Bronchial epithelial cell (primary cell): ENCODE results near the gene EMX1. TPM values are rescaled to one million over a fixed set of nuclear protein-coding genes. Genes with fewer than 3 reads are reported as not detected.

Experiments
- DNase-seq: peaks from one replicate; pipeline ENCODE4 v3.0.0-alpha.2; 2010; ENCODE audit warnings: low read depth
- FAIRE-seq: peaks from 2 replicates; lab custom pipeline; 2011; peaks lifted over from hg19 to GRCh38; lab: Jason Lieb, UNC
- H3K27me3 ChIP-seq: 2 replicates; pipeline ENCODE4 v1.5.1; 2011; ENCODE audit warnings: low read length; ENCODE audit not compliant: control insufficient read depth, insufficient read depth
- H3K36me3 ChIP-seq: 2 replicates; pipeline ENCODE4 v1.5.1; 2011; ENCODE audit warnings: low read length; ENCODE audit not compliant: control insufficient read depth, insufficient read depth
- H3K4me3 ChIP-seq: 2 replicates; pipeline ENCODE4 v1.5.1; 2011; ENCODE audit warnings: mild to moderate bottlenecking, low read depth, low read length, control low read depth
- total RNA-seq: library from RNA; depleted of rRNA; stranded (reverse); fragments of >200 nt; gene quantifications from 2 replicates; pipeline ENCODE4 v1.2.1, GENCODE V29; 2014
- TF ChIP-seq, protein P1 (sequence below): IDR thresholded peaks from 2 replicates; pipeline ENCODE4 v1.5.1; 2011; ENCODE audit warnings: mild to moderate bottlenecking, moderate library complexity, low read length, control low read depth, inconsistent platforms; ENCODE audit not compliant: insufficient read depth, severe bottlenecking

Gene EMX1
- total RNA-seq, 1 donor from 2014 or later = 0.26 TPM

DNA sequence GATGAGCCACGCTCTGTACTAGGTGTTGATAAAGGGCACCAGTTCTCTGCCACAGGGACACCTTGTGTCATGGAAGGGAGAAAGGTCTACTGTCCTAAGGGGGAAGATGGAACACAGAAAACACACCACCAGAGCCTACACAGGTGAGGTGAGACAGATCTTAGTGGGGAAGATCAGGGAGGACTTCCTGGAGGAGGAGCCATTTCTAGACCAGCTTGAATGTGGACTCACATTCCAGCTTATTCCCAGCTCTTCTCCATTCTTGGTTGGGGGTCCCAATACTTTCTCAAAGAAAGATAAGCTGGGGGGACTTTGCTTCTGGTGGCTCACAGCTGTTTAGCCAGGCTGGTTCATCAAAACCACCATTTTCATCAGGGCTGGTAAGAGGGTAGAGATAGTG lies 36.2 kb downstream of the EMX1 start:
- no peaks in the 10 kb centered on the region for H3K36me3 ChIP-seq
- TF ChIP-seq, protein P1, sequence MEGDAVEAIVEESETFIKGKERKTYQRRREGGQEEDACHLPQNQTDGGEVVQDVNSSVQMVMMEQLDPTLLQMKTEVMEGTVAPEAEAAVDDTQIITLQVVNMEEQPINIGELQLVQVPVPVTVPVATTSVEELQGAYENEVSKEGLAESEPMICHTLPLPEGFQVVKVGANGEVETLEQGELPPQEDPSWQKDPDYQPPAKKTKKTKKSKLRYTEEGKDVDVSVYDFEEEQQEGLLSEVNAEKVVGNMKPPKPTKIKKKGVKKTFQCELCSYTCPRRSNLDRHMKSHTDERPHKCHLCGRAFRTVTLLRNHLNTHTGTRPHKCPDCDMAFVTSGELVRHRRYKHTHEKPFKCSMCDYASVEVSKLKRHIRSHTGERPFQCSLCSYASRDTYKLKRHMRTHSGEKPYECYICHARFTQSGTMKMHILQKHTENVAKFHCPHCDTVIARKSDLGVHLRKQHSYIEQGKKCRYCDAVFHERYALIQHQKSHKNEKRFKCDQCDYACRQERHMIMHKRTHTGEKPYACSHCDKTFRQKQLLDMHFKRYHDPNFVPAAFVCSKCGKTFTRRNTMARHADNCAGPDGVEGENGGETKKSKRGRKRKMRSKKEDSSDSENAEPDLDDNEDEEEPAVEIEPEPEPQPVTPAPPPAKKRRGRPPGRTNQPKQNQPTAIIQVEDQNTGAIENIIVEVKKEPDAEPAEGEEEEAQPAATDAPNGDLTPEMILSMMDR = no peak
- no peaks in the 10 kb centered on the region for H3K27me3 ChIP-seq
- DNase-seq (no peak), FAIRE-seq (peak; percentile 89)
- no peak overlapping the region for H3K4me3 ChIP-seq

DNA sequence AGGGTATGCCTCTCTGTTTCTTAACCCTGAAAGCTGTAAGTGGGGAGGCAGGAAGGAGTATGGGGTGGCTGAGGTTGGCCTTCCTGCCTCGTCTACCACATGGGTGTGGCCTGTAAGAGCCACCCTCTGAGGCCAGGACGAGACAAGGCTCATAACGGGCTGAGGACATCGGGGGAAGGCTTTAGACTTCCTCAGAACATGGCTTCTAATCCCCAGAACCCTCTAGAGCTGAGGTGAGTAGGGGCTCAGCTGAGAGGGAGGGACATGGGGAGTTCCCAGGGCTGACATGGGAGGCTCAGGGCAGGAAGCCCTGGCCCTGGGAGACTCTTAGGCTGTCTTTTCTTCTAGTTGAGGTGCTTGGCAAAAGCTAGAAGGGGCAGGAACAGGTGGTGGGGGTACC lies 36.7 kb downstream of the EMX1 start:
- FAIRE-seq = no peak
- TF ChIP-seq, protein P1 = no peak
- H3K4me3 ChIP-seq = no peak overlapping the region

GRCh38 chr2:72954376-72955227 lies 37.3 kb downstream of the EMX1 start:
- no peak overlapping the region for H3K4me3 ChIP-seq
- TF ChIP-seq, protein P1 = no peak
- no peak for DNase-seq
- no peak for FAIRE-seq
- H3K36me3 ChIP-seq = no peaks in the 10 kb centered on the region
- H3K27me3 ChIP-seq = no peaks in the 10 kb centered on the region

More for the DNA sequence above, 36.7 kb downstream of the EMX1 start:
- Histone ChIP-seq H3K36me3 (no peaks in the 10 kb centered on the region), H3K27me3 (no peaks in the 10 kb centered on the region)
- DNase-seq = no peak

DNA sequence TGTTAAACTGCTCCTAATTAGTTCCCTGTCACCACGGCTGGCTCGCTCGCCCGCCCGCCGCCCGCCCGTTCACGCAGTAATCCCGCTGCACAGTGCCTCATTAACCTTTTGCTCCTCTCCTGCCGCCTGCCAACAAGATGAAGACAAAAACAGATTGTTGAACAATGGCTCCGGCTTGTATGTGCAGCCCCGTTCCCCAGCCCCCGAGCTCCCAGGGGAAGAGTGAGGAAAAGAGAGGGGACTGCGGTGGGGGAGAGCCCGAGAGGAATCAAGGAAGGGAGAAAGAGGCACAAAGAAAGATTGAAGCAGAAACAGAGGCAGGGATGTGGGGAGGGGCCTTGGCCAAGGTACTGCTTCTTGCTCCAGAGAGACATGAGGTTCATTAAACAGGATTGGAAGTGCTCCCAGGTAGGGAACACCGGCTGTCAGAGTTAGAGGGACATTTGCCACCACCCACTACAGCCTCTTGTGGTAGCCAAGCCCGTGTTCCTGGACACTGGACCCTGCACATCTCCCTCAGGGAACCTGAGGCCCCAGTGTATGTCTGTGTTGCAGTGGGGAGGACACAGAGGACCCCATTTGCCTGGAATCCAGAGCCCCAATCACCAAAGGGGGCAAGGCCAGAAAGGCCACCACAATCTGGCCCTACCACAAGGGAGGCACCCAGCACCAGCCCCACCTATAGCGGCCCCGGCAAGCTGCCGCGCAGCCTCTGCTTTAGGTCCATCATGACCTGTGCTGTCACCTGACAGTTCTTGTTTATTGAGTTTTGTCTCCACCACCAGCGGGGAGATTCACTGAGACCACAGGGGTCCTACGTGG lies 38.1 kb downstream of the EMX1 start:
- no peak overlapping the region for H3K4me3 ChIP-seq
- FAIRE-seq = no peak
- no peaks in the 10 kb centered on the region for H3K36me3 ChIP-seq
- DNase-seq = no peak
- TF ChIP-seq, protein P1 = no peak
- no peaks in the 10 kb centered on the region for H3K27me3 ChIP-seq

DNA sequence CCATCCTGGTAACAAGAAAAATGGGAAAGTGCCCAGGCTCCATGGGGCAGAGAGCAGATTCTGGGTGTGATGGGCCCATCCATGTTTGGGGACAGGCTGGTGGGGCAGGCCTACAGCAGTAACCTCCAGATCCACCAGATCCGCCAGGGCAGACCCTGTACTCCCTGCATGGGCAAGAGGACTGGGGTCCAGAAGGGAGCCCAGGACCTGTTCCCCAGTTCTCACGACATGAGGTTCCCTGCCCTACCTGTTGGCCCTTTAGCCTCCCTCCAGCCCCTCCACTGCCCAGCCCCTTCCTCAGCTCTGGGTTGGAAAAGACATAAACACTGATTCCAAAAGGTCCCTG lies 38.7 kb downstream of the EMX1 start:
- no peaks in the 10 kb centered on the region for H3K36me3 ChIP-seq
- FAIRE-seq (no peak), DNase-seq (no peak)
- TF ChIP-seq, protein P1 = no peak
- H3K27me3 ChIP-seq = no peaks in the 10 kb centered on the region
- no peak overlapping the region for H3K4me3 ChIP-seq
